NOMO-1 treated with DMSO at 0.1 percent for 48 hours (cell line): ENCODE results near the gene TCOF1.

Experiments
- DNase-seq: peaks from one replicate; lab custom pipeline; 2025; ENCODE audit not compliant: unreplicated experiment; lab: John Stamatoyannopoulos, UW

The TCOF1 gene

GRCh38 chr5:150447188-150447587 lies 89.7 kb downstream of the TCOF1 start:
- DNase-seq, result no peak

- peak; percentile 34 for DNase-seq
These were observed 90.8 kb downstream of the TCOF1 start for GRCh38 chr5:150448334-150448733.

DNA sequence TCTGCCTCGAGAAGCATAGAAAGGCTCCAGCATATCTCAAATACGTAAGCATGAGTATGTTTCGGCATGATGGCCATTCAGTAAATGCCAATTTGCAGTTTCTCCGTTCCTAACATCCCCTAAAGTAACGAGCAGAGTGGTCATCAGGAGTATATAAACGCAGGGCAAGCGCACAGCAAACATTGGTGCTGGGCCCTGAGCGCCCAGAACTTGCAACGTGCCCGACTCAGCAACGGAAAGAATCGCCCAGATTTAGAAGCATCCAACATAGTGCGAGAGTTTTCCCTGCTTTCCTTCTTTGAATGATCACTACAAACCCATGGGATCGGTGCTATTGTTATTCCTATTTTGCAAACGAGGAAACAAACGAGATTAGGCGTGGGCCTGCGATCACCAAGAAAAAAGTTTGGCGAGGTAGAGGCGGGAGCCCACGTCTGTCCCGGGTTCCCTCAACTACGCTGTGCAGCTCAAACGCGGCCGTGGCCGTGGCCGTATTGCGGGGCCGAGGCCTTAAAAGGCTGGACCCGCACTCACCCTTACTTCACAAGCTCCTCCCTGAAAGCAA lies 91.5 kb downstream of the TCOF1 start:
- DNase-seq, result no peak
